ENCODE results near the gene RNU6-8. TPM values are rescaled to one million over a fixed set of nuclear protein-coding genes. Genes with fewer than 3 reads are reported as not detected.

RNU6-8 gene
- not detected in 2 replicates for total RNA-seq

GRCh38 chr14:32202998-32203882, at the start of gene RNU6-8:
Gene RNU6-8 (minus strand): TSS chr14:32203269.

GRCh38 chr14:32201816-32202490, 1.1 kb downstream of the RNU6-8 start, which contains the start of gene RNU6-7:
Gene RNU6-7 (plus strand): TSS chr14:32202045.

Other genes starting within 250 kb of the RNU6-8 start
- 247 and 258 TPM in 2 replicates for gene ARHGAP5, start 126.0 kb downstream of the RNU6-8 start, total RNA-seq
- not detected in 2 replicates for gene RNU6-7, start 1.2 kb downstream of the RNU6-8 start, total RNA-seq
- gene AKAP6, start 126.0 kb upstream of the RNU6-8 start, total RNA-seq = 8.5 and 14.0 TPM in 2 replicates

All from nasal cavity respiratory epithelium epithelial cell of viscerocranial mucosa (primary cell).